Type B pancreatic cell (in vitro differentiated cells): ENCODE results near the gene TRAF1. TPM values are rescaled to one million over a fixed set of nuclear protein-coding genes. Genes with fewer than 3 reads are reported as not detected.

Source experiments
- DNase-seq: peaks from one replicate; pipeline ENCODE4 v3.0.0; 2021; ENCODE audit warnings: mixed read lengths; ENCODE audit not compliant: unreplicated experiment; ENCODE audit errors: extremely low spot score
- H3K27ac Mint-ChIP-seq: 2 replicates; pipeline ENCODE4 v1.8.0; 2021; ENCODE audit warnings: mild to moderate bottlenecking, mixed read lengths
- H3K27me3 Mint-ChIP-seq: 2 replicates; pipeline ENCODE4 v1.8.0; 2021; ENCODE audit warnings: mixed read lengths
- H3K36me3 Mint-ChIP-seq: 2 replicates; pipeline ENCODE4 v1.8.0; 2021; ENCODE audit warnings: mixed read lengths
- H3K4me1 Mint-ChIP-seq: one replicate; pipeline ENCODE4 v1.8.0; 2021; ENCODE audit warnings: mixed read lengths; ENCODE audit not compliant: unreplicated experiment
- H3K4me3 Mint-ChIP-seq: 2 replicates; pipeline ENCODE4 v1.8.0; 2021; ENCODE audit warnings: mild to moderate bottlenecking, mixed read lengths
- H3K9me3 Mint-ChIP-seq: 2 replicates; pipeline ENCODE4 v1.8.0; 2021; ENCODE audit warnings: mixed read lengths
- total RNA-seq: library from RNA; stranded (reverse); gene quantifications from 2 replicates; pipeline ENCODE4 v1.2.1, GENCODE V29; 2021; ENCODE audit warnings: low replicate concordance
- TF ChIP-seq, protein P1 (sequence below): fragments of 200-600 bp; sonication (generic); conservative IDR thresholded peaks from 2 replicates; pipeline ENCODE4 v1.5.0; 2021; ENCODE audit warnings: antibody characterized with exemption, mild to moderate bottlenecking

TRAF1 gene
- total RNA-seq, 1 donor from 2014 or later = 3.1 TPM

DNA sequence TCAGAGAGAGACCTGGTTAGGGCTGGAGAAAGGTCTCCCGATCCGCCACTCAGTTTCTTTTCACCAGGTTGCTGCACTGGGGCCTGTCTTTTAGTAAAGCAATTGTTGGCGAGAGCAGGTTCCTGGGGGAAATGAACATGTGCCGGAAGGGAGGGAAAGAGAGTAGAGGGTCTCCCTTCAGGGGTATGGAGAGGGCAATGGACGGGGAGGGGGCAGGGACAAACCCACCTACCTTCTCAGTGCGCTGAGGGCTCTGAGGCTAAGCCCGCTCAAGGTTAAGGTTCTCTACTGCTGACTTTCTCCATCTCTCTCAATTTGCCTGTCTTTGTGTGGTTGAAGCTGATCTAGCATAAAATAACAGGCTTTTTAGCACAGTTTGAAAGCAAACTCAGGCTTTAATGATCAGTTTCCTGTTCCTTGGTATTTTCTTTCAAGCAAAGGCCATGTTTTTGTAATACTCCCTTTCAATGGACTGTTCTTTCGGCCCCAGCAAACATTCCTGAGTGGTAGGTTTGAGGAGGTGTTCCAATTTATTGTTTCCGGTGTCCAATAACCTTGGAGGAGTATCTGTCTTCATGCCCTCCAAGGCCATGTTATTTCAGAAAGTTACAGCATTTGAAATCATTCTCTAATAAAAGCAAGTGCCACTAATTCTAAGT, 25.5 kb upstream of the TRAF1 start:
- Mint-ChIP-seq H3K4me3 (no peak overlapping the region), H3K27me3 (no peaks in the 10 kb centered on the region), H3K36me3 (no peaks in the 10 kb centered on the region), H3K9me3 (no peaks in the 10 kb centered on the region), H3K4me1 (peaks cover 13% of the 10 kb centered on the region), H3K27ac (peak overlapping the region; percentile 14)
- no peak for DNase-seq
- TF ChIP-seq, protein P1, sequence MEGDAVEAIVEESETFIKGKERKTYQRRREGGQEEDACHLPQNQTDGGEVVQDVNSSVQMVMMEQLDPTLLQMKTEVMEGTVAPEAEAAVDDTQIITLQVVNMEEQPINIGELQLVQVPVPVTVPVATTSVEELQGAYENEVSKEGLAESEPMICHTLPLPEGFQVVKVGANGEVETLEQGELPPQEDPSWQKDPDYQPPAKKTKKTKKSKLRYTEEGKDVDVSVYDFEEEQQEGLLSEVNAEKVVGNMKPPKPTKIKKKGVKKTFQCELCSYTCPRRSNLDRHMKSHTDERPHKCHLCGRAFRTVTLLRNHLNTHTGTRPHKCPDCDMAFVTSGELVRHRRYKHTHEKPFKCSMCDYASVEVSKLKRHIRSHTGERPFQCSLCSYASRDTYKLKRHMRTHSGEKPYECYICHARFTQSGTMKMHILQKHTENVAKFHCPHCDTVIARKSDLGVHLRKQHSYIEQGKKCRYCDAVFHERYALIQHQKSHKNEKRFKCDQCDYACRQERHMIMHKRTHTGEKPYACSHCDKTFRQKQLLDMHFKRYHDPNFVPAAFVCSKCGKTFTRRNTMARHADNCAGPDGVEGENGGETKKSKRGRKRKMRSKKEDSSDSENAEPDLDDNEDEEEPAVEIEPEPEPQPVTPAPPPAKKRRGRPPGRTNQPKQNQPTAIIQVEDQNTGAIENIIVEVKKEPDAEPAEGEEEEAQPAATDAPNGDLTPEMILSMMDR = no peak

DNA sequence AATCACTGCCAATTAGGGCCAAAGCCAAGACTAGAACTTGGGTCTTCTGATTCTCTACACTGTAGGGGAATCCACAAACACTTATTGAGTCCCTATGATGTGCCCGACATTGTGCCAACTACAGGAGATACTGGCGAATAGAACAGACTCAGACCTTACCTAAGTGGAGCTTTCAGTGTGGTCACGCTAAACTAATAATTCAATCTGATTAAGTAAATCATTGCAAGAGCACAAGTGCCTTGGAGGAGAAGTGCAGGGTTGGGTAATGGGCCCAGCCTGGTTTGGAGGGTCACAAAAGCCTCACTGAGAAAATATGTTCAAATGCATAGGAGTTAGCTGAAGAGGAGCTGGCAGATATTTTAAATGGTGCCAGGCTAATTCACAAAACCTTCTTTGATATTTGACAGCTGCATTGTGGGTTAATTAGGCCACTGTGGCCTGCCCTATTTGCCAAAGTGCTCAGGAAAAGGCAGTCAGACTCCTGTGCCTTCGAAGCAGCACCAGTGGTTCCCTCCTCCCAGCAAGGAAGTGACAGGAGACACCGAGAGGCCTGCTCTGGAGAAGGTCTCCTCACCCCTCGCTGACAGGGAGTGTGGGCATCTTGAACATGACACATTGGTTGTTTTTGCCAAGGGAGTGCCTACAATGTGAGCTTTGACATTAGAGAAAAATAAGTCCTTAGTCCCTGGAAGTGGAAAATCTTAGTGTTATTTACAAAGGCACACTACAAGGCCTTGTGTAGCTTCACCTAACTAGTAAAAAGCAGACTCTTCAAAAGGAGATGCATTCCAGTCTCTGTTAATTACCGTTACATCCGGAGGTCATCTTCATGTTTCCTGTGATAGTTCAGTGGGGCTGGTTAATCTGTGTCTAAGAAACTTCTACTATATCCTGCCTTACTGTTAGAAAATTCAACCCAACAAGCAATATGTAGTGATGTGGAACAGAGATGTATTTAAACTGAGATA, 24.1 kb upstream of the TRAF1 start:
- no peaks in the 10 kb centered on the region for H3K9me3 Mint-ChIP-seq
- TF ChIP-seq, protein P1 = no peak
- no peak overlapping the region for H3K27ac Mint-ChIP-seq
- no peaks in the 10 kb centered on the region for H3K27me3 Mint-ChIP-seq
- no peak overlapping the region for H3K4me3 Mint-ChIP-seq
- DNase-seq = no peak
- H3K4me1 Mint-ChIP-seq = peaks cover 13% of the 10 kb centered on the region
- H3K36me3 Mint-ChIP-seq = no peaks in the 10 kb centered on the region

GRCh38 chr9:120949290-120949689, 22.7 kb upstream of the TRAF1 start:
- TF ChIP-seq, protein P1 = no peak
- H3K4me1 Mint-ChIP-seq = peaks cover 13% of the 10 kb centered on the region
- H3K27me3 Mint-ChIP-seq = no peaks in the 10 kb centered on the region
- H3K9me3 Mint-ChIP-seq = no peaks in the 10 kb centered on the region
- no peak overlapping the region for H3K4me3 Mint-ChIP-seq
- no peaks in the 10 kb centered on the region for H3K36me3 Mint-ChIP-seq
- H3K27ac Mint-ChIP-seq = no peak overlapping the region
- DNase-seq = no peak

DNA sequence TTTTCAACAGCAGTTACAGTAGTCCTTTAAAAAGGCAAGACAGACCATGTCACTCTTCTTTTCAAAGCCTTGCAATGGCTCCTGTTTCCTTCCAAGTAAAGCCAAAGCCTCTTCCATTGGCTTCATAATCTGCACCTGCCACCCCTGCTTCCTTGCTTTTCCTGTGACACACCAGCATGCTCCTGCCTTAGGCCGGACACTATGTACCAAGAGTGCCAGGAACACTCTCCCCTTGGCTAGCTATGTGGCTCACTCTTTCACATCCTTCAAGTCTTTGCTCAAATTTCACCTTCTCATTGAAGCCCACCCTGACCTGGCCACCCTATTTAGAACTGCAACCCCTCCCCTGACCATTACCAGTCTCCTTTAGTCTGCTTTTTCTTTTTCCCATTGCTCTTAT, 22.2 kb upstream of the TRAF1 start:
- H3K4me1 Mint-ChIP-seq = peaks cover 13% of the 10 kb centered on the region
- DNase-seq = no peak
- no peak overlapping the region for H3K27ac Mint-ChIP-seq
- TF ChIP-seq, protein P1 = no peak
- no peaks in the 10 kb centered on the region for H3K36me3 Mint-ChIP-seq
- no peak overlapping the region for H3K4me3 Mint-ChIP-seq
- no peaks in the 10 kb centered on the region for H3K27me3 Mint-ChIP-seq
- no peaks in the 10 kb centered on the region for H3K9me3 Mint-ChIP-seq

DNA sequence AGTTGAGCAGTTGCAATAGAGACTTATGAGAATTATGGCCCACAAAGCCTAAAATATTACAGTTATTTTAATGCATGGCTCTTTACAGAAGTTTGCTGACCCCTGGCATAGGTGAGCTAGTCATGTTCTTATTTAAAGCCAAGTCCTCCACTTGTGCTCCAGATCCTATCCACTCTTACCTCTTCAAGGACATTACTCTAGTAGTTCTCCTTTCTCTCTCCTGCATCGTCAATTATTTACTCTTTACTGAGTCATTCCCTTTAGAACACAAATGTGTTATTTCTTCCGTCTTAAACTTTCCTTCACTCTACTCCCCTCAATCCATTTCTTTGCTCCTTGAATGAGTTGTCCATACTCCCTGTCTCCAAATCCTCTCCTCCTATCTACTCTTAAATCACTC, 20.6 kb upstream of the TRAF1 start:
- TF ChIP-seq, protein P1 = no peak
- no peak overlapping the region for H3K4me3 Mint-ChIP-seq
- H3K36me3 Mint-ChIP-seq = no peaks in the 10 kb centered on the region
- no peaks in the 10 kb centered on the region for H3K9me3 Mint-ChIP-seq
- H3K4me1 Mint-ChIP-seq = peaks cover 9% of the 10 kb centered on the region
- H3K27ac Mint-ChIP-seq = no peak overlapping the region
- H3K27me3 Mint-ChIP-seq = no peaks in the 10 kb centered on the region
- no peak for DNase-seq
